ENCODE measurements around the gene HK1. TPM values are rescaled to one million over a fixed set of nuclear protein-coding genes. Genes with fewer than 3 reads are reported as not detected.
A peak's percentile ranks its signal among the peaks of the same experiment; 100 is the strongest.

Gene HK1
- total RNA-seq, 2 donors from 2014 or later = 38.0 to 78.8 TPM

GRCh38 chr10:69382382-69383117, 104.3 kb downstream of the HK1 start:
- TF ChIP-seq CTCF (conservative IDR thresholded peaks at IDR 0.05) = no peak
- Histone ChIP-seq H3K36me3 (ENCODE audit: control insufficient read depth, insufficient read depth, low read length) (peaks cover 17% of the 10 kb centered on the region), H3K4me1 (ENCODE audit: control insufficient read depth, insufficient read depth, low read length) (no peaks in the 10 kb centered on the region), H3K27ac (ENCODE audit: low read depth, low read length) (no peak overlapping the region), H3K9me3 (ENCODE audit: control insufficient read depth, low read length) (no peaks in the 10 kb centered on the region), H3K9ac (ENCODE audit: extremely low read depth, low read length, poor library complexity, severe bottlenecking) (no peak overlapping the region), H3K27me3 (ENCODE audit: control insufficient read depth, insufficient read depth, low read length, poor library complexity, severe bottlenecking) (no peaks in the 10 kb centered on the region), H3K4me3 (ENCODE audit: low read length) (no peak overlapping the region)
- H3K4me1 Mint-ChIP-seq = no peaks in the 10 kb centered on the region
- H3K36me3 Mint-ChIP-seq (ENCODE audit: low read depth) = peaks cover 68% of the 10 kb centered on the region
- no peak overlapping the region for H3K4me3 Mint-ChIP-seq
- 90 to 93% methylated on average over 18 to 26 of the region's 26 CpGs for WGBS, 2 experiments (ENCODE audit: insufficient coverage in 1 of 2, insufficient read length in 1 of 2)
- peak; percentile 33 for DNase-seq
- no peaks in the 10 kb centered on the region for H3K27me3 Mint-ChIP-seq (ENCODE audit: insufficient read depth)
- H3K27ac Mint-ChIP-seq = no peak overlapping the region
- H3K9me3 Mint-ChIP-seq = no peaks in the 10 kb centered on the region

- 80 to 84% methylated on average over 2 to 3 of the region's 3 CpGs for WGBS, 2 experiments (ENCODE audit: insufficient coverage in 1 of 2, insufficient read length in 1 of 2)
- peaks cover 72% of the 10 kb centered on the region for H3K36me3 Mint-ChIP-seq (ENCODE audit: low read depth)
- H3K4me1 Mint-ChIP-seq = no peaks in the 10 kb centered on the region
Observed at GRCh38 chr10:69383558-69383957, 105.3 kb downstream of the HK1 start.

GRCh38 chr10:69384320-69384719, 106.0 kb downstream of the HK1 start:
- H3K4me1 ChIP-seq (ENCODE audit: control insufficient read depth, insufficient read depth, low read length) = no peaks in the 10 kb centered on the region
- H3K36me3 ChIP-seq (ENCODE audit: control insufficient read depth, insufficient read depth, low read length) = peaks cover 34% of the 10 kb centered on the region
- WGBS, 2 experiments (ENCODE audit: insufficient coverage in 1 of 2, insufficient read length in 1 of 2) = 94 to 97% methylated on average over 9 to 10 of the region's 10 CpGs
- no peak overlapping the region for H3K27ac ChIP-seq (ENCODE audit: low read depth, low read length)
- no peak for TF ChIP-seq CTCF (conservative IDR thresholded peaks at IDR 0.05)
- H3K9me3 ChIP-seq (ENCODE audit: control insufficient read depth, low read length) = no peaks in the 10 kb centered on the region
- peak overlapping the region; percentile 55 for H3K27ac Mint-ChIP-seq
- no peak overlapping the region for H3K4me3 ChIP-seq (ENCODE audit: low read length)
- H3K4me1 Mint-ChIP-seq = peaks cover 3% of the 10 kb centered on the region
- no peaks in the 10 kb centered on the region for H3K9me3 Mint-ChIP-seq
- no peak for DNase-seq
- no peak overlapping the region for H3K4me3 Mint-ChIP-seq
- no peaks in the 10 kb centered on the region for H3K27me3 ChIP-seq (ENCODE audit: control insufficient read depth, insufficient read depth, low read length, poor library complexity, severe bottlenecking)
- no peak overlapping the region for H3K9ac ChIP-seq (ENCODE audit: extremely low read depth, low read length, poor library complexity, severe bottlenecking)
- H3K36me3 Mint-ChIP-seq (ENCODE audit: low read depth) = peaks cover 76% of the 10 kb centered on the region
- no peaks in the 10 kb centered on the region for H3K27me3 Mint-ChIP-seq (ENCODE audit: insufficient read depth)

More at GRCh38 chr10:69383558-69383957, 105.3 kb downstream of the HK1 start:
- H3K27ac Mint-ChIP-seq = no peak overlapping the region
- H3K9me3 Mint-ChIP-seq = no peaks in the 10 kb centered on the region
- Histone ChIP-seq H3K9me3 (ENCODE audit: control insufficient read depth, low read length) (no peaks in the 10 kb centered on the region), H3K27me3 (ENCODE audit: control insufficient read depth, insufficient read depth, low read length, poor library complexity, severe bottlenecking) (no peaks in the 10 kb centered on the region), H3K27ac (ENCODE audit: low read depth, low read length) (no peak overlapping the region), H3K4me1 (ENCODE audit: control insufficient read depth, insufficient read depth, low read length) (no peaks in the 10 kb centered on the region), H3K4me3 (ENCODE audit: low read length) (no peak overlapping the region), H3K9ac (ENCODE audit: extremely low read depth, low read length, poor library complexity, severe bottlenecking) (no peak overlapping the region), H3K36me3 (ENCODE audit: control insufficient read depth, insufficient read depth, low read length) (peaks cover 28% of the 10 kb centered on the region)
- H3K4me3 Mint-ChIP-seq = no peak overlapping the region
- H3K27me3 Mint-ChIP-seq (ENCODE audit: insufficient read depth) = no peaks in the 10 kb centered on the region
- peak; percentile 46 for DNase-seq
- no peak for TF ChIP-seq CTCF (conservative IDR thresholded peaks at IDR 0.05)
